Daoy (cell line): Measurements from ENCODE around the gene C2CD3. TPM values are rescaled to one million over a fixed set of nuclear protein-coding genes. Genes with fewer than 3 reads are reported as not detected.
A peak's percentile ranks its signal among the peaks of the same experiment; 100 is the strongest.

ENCODE experiments used
- DNase-seq: peaks from one replicate; pipeline ENCODE4 v3.0.0-alpha.2; 2015; ENCODE audit warnings: low read depth
- total RNA-seq: library from RNA; depleted of rRNA; stranded (reverse); fragments of >200 nt; shearing (Covaris generic); gene quantifications from 2 replicates; pipeline ENCODE4 v1.2.3, GENCODE V29; 2014

C2CD3 gene
- total RNA-seq, 1 experiment from 2014 or later, result 21.9 TPM

DNA sequence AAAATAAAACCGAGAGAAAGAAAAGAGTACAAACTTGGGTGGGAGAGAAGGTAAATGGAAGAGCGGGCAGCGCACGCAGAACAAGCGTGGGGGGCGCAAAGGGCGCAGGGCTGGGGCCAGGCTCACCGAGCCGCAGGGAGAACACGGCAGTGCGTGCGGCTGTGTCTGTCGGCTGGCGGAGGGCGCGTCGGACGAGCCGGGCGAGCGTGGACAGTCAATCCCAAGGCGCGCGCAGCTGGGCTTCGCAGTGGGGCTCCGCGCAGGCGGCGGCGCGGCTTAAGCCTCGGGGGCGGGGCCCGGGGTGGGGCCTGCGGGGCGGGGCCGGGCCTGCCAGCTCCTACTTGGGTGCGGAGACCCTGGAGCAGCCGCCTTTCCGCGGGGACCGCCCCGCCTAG lies 188.2 kb downstream of the C2CD3 start, which contains the start of gene UCP2:
Gene UCP2, minus strand, starts transcription at position 249 of the 395 bp plus-strand sequence. CDS start 4,465 bp downstream, outside the sequence.
- DNase-seq, result peak; percentile 92

DNA sequence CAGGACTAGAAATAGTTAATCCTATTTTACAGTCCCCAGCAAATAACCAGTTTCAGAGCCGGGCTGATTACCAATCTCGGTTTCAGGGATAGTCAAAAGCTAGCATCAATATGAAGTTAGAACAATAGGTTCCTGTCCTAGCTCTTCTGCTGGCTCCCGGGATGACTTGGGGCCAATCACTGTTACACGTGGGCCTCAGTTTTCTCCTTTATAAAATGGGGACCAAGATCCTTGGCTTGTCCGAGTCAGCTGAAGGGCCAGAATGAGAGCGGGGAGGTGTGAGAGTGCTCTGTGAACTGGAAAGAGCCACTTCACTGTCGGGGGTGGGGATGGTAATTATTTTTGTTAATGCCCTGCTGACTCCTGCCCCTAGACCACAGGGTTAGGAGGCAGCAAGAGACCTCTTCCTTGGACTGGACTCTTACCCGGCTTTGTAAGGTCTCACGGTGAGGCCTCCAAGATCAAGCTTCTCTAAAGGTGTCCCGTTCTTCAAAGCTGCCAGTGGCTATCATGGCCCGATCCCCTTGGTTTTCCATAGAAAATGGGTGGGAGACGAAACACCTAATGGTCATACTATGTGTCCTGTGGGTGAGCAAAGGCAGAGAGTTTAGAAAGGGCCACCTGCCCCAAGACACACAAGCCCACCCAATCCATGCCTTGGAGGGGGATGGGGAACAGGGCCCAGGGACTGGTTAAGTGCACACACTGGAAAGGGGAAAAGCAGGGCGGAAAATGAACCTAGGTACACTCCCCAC lies 189.6 kb downstream of the C2CD3 start:
- no peak for DNase-seq

- no peak for DNase-seq
Observed at GRCh38 chr11:73980001-73980961, 190.5 kb downstream of the C2CD3 start.

DNA sequence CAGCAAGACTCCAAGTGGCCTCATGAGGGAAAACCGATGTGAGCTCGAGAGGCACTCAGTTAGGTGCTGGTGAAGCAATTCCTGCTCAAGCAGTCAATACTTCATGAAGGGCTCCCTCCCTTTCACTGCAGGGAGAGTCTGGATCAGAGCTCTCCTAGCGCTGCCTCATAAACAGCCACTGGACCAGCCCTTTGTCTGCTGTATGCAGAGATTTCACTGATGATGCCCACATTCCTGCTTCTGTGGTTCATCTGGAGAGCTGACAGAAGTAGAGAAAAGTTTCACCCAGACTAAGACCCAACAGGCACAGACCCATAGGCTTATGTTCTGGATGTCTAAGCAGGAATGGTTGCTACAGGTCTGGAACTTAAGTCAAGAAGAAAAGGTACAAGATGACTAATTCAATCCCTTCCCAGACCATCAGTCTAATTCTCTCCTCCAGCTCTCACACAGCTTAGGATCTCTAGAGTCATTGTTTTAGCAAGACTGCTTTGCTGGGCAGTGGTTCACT lies 192.2 kb downstream of the C2CD3 start:
- no peak for DNase-seq

DNA sequence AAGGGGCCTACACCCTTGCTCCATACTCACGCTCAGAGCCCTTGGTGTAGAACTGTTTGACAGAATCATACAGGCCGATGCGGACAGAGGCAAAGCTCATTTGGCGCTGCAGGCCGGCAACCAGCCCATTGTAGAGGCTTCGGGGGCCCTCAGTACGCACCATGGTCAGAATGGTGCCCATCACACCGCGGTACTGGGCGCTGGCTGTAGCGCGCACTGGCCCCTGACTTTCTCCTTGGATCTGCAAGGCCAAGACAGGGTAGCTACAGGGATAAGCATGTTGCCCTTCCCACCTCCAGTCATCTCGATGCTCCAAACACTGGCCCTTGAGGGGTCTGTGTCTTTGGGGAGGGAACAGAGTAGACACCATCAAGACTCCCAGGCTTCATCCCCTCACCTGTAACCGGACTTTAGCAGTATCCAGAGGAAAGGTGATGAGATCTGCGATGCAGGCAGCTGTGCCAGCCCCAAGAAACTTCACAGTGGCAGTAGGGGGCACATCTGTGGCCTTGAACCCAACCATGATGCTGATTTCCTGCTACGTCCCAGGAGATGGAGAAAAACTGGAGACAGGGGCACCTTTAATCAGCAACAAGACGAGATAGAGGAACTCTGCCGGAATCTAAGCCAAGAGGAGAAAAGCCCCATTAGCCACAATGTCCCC lies 192.8 kb downstream of the C2CD3 start:
- DNase-seq, result no peak

GRCh38 chr11:73976451-73977151 lies 194.2 kb downstream of the C2CD3 start:
- no peak for DNase-seq

- DNase-seq, result no peak
Observed at GRCh38 chr11:73975479-73975757, 195.4 kb downstream of the C2CD3 start.

DNA sequence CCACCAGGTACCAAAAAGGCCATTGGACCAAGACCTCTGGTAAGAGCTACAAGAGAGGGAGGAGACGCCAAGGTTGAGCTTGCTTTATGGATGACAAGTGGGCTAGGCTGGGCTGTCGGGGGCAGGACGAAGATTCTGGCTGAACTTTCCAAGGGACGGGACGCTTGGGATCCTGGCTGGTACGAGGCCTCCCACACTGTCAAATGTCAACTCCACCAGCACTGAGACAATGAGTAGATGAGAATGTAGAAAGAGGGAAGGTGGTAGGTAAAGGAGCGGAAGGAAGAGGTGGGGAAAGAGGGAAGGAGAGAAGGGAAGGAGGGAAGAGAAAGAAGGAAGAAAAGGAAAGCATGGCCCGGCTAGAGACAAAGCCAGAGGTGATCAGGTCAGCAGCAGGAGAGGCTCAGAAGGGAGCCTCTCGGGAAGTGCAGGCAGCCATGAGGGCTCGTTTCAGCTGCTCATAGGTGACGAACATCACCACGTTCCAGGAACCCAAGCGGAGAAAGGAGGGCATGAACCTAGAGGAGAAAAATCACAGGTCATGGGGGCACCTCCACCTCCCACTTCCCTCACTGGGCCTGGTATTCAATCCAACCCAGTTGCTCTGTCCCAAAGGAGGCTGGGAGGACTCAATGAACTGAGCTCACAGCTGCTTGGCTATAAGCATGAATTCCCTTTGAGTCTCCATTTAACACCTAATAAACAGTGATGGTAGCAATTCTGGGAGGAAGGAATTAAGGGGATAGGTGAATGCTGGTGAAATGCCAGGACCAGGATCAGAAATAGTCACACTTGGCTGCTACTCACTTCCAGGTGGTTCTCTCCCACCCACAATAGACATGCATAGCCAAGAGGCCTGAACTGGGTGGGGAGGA lies 196.0 kb downstream of the C2CD3 start:
- no peak for DNase-seq

DNA sequence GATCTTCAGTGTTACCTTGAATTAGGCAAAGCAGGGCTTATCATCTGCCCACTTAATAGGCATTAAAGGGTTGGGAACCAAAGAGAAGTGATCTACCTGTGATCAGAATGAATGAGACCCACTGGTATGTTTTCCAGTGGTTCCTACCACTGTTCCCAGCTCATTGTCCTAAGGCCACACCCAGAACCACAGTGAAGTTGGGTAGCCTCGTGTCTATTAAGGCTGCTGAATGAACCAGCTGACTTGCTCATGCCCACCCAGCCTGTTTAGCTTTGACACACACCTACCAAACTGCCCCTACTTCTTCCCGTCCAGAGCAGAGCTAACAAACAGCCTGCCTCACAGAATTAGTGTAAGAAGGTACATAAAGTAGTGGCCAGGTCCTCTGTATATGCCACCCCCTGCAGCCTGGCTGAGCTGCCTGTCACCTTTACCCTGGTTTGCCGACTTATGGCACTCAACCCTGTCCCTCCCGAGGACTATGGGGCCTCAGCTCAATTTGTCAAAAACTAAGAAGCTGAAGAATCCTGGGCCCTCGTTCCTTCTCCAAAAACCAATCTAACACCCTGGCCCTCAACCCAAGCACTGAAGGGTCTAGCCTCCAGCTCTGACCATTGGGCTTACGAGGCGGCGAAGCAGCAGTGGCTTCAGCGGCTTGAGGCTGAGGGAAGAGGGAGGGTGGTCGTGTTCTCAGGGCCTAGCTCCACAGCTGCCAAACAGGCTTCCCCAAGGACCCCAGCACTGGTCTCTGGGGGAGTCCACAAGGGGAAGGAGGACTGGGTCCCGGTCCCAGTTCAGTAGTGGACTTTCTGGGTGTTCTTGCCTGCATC lies 198.0 kb downstream of the C2CD3 start:
- no peak for DNase-seq

- no peak for DNase-seq
Observed at GRCh38 chr11:73972187-73972586, 198.6 kb downstream of the C2CD3 start.

GRCh38 chr11:73971175-73971719 lies 199.6 kb downstream of the C2CD3 start:
- DNase-seq, result no peak

DNA sequence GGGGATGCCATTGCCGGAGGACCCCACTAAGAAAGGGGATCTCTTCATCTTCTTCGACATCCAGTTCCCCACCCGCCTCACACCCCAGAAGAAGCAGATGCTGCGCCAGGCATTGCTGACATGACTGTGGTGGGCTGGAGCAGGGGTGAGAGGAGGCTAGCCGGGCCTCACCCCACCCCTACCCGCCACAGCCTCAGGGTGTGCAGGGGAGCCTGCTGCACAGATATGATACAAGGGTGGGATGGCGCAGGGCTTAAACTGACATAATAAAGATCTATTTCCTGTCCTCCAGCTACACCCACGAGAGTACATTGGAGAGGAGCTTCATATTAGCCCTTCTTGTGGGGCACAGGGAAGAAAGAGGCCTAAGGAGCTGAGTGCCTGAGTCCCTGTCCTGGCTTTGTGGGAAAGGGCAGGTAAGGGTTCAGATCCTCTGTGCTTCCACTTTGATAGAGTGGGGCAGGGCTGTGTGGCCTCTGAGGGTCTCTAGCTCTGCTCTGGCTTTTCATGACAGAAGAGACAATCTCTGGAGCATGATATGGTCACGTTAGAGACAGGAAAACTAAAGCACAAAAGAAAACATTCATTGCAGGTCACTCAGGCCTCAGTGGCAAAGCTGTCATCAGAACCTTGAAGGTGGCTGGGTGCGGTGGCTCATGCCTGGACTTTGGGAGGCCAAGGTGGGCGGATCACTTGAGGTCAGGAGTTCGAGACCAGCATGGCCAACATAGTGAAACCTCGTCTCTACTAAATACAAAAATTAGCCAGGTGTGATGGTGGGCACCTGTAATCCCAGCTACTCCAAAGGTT lies 200.6 kb downstream of the C2CD3 start:
- no peak for DNase-seq

GRCh38 chr11:73969091-73969490 lies 201.7 kb downstream of the C2CD3 start:
- DNase-seq, result no peak

DNA sequence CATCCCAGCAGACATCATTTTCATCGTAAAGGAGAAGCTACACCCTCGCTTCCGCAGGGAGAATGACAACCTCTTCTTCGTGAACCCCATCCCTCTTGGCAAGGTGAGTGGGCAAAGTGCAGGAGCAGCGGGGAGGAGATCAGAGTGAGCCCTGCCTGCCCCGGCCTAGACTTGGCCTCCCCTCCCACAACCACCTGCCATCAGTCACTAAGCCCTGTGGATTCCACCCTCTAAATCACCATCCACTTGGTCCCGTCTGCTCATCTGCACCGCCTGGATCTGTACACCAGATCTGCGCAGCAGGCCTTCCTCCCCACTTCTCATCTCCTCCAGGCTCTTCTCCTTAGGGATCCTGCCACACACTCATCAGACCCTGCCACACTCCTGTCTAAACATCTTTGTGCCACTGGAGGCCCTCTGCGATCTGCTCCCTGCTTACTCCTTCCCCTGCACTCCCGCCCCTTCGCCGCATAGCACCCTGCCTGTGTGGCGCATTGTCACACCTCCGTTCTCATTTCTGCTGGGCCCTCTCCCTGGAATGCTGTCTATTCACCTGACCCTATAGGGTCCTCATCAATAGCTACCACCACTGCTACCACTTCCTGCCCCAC lies 202.3 kb downstream of the C2CD3 start:
- DNase-seq, result no peak

DNA sequence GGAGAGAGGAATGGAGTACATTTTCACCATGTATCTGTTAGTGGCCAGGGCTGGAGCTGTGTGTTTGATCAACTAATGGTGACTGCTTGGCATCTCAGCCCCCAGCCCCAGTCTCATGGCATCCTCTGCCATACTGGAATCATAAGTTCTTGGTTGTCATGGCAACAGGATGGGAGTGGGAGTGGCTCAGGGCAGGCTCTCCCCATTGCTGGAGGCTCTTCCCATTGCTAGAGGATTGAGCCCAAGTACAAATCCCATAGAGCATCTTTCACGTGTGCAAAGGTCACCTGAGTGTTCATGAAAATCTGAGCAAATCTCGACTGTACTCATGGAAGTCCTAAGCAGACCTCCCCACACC lies 205.1 kb downstream of the C2CD3 start:
- DNase-seq, result no peak

GRCh38 chr11:73965076-73965763 lies 205.6 kb downstream of the C2CD3 start:
- DNase-seq, result no peak

GRCh38 chr11:73963861-73964260 lies 206.9 kb downstream of the C2CD3 start:
- DNase-seq, result no peak
